K562 (cell line): ENCODE results near the gene NRF1. TPM values are rescaled to one million over a fixed set of nuclear protein-coding genes. Genes with fewer than 3 reads are reported as not detected.

Experiments used
- COPS2 ChIP-seq: fragments of 450-650 bp; conservative IDR thresholded peaks from 2 replicates; pipeline ENCODE4 v1.6.1; 2016; ENCODE audit warnings: mild to moderate bottlenecking, moderate library complexity
- L3MBTL2 ChIP-seq: fragments of 450-650 bp; IDR thresholded peaks from 2 replicates; pipeline ENCODE4 v1.6.1; 2016; ENCODE audit warnings: mild to moderate bottlenecking, moderate library complexity
- MTF1 ChIP-seq: fragments of 250-450 bp; sonication (Bioruptor Pico); IDR thresholded peaks from 2 replicates; pipeline ENCODE4 v1.9.0; 2021; ENCODE audit warnings: moderate library complexity, mild to moderate bottlenecking, inconsistent platforms, borderline replicate concordance
- POLR2G ChIP-seq: fragments of 200-400 bp; formaldehyde crosslinking; IDR thresholded peaks from 2 replicates; pipeline ENCODE4 v1.6.1; 2017; ENCODE audit warnings: low read depth, mild to moderate bottlenecking, antibody characterized with exemption, low read length, moderate library complexity
- polyA plus RNA-seq, 8 experiments: library from polyadenylated mRNA; depleted of rRNA in 4 of 8; stranded (reverse) in 5 of 8; unstranded in 3 of 8; fragments of >200 nt; fragmentation: Nextera tagmentation in 2 of 8; fragmentation: Illumina TruSeq in 1 of 8; extraction: Ambion mirVana in 2 of 8; extraction: Trizol in 1 of 8; gene quantifications; 2 replicates each; pipeline versions ENCODE4 v1.2.1 to v1.2.3, GENCODE V29; 2011 to 2014; ENCODE audit warnings: inconsistent platforms in 1 of 8, missing spikeins in 1 of 8
- total RNA-seq, 7 experiments: library from RNA; depleted of rRNA in 6 of 7; stranded (reverse); fragments of >200 nt in 6 of 7; fragmentation: Illumina TruSeq in 2 of 7; extraction: Trizol in 2 of 7; gene quantifications; 2 replicates each; pipeline versions ENCODE4 v1.2.1 to v1.2.3, GENCODE V29; 2011 to 2021; ENCODE audit warnings: low replicate concordance in 1 of 7
- TF ChIP-seq, protein P1 (sequence below): fragments of 450-650 bp; IDR thresholded peaks from 2 replicates; pipeline ENCODE4 v1.6.1; 2016; ENCODE audit warnings: mild to moderate bottlenecking, moderate library complexity
- TF ChIP-seq, protein P2 (sequence below): sonication (generic); formaldehyde crosslinking; IDR thresholded peaks from 2 replicates; pipeline ENCODE4 v1.8.1; 2023; ENCODE audit warnings: mild to moderate bottlenecking, missing genetic modification reagents
- TF ChIP-seq, protein P3 (sequence below): fragments of 250-450 bp; sonication (Bioruptor Pico); IDR thresholded peaks from 2 replicates; pipeline ENCODE4 v1.4.0; 2020

NRF1 gene
- total and polyA plus RNA-seq, 9 of the 15 experiments (the other 6 are each of a cell fraction or from before 2014, with no cell fraction given): 8.6 to 28.8 (median 20.3) TPM

DNA sequence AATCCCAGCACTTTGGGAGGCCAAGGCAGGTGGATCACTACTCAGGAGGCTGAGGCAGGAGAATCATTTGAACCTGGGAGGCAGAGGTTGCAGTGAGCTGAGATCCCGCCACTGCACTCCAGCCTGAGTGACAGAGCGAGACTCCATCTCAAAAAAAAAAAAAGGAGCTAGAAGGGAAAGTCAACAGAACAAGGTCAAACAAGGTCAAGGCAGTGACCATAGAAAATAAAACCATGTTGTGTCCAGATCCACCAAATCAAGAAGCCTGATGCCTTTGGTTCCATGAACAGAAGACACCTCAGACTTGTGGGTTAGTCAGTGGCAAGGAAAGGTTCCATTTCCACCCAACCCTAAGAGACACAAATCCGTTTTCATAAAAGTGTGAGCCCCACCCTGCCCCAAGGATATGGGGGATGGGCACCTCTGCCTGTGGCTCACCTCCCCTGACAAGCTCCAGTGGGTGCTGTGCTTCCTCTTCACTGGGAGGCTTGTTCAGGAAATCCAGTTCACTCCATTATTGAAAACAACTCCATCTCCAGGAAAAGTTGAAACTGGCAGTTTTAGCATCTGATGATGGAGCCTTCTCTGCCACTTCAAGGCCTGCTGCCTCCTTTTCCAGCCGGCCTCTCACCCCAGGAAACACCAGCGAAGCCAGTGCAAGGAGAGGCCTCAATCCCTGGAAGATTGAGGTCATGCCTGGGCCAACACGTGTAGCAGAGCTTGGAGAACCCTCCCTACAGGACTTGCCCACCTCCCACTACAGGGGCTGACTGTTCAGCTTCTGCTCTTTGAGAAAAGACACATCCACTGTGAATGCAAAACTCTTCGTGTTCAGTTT lies 152.9 kb downstream of the NRF1 start (continued):
- TF ChIP-seq, protein P1, sequence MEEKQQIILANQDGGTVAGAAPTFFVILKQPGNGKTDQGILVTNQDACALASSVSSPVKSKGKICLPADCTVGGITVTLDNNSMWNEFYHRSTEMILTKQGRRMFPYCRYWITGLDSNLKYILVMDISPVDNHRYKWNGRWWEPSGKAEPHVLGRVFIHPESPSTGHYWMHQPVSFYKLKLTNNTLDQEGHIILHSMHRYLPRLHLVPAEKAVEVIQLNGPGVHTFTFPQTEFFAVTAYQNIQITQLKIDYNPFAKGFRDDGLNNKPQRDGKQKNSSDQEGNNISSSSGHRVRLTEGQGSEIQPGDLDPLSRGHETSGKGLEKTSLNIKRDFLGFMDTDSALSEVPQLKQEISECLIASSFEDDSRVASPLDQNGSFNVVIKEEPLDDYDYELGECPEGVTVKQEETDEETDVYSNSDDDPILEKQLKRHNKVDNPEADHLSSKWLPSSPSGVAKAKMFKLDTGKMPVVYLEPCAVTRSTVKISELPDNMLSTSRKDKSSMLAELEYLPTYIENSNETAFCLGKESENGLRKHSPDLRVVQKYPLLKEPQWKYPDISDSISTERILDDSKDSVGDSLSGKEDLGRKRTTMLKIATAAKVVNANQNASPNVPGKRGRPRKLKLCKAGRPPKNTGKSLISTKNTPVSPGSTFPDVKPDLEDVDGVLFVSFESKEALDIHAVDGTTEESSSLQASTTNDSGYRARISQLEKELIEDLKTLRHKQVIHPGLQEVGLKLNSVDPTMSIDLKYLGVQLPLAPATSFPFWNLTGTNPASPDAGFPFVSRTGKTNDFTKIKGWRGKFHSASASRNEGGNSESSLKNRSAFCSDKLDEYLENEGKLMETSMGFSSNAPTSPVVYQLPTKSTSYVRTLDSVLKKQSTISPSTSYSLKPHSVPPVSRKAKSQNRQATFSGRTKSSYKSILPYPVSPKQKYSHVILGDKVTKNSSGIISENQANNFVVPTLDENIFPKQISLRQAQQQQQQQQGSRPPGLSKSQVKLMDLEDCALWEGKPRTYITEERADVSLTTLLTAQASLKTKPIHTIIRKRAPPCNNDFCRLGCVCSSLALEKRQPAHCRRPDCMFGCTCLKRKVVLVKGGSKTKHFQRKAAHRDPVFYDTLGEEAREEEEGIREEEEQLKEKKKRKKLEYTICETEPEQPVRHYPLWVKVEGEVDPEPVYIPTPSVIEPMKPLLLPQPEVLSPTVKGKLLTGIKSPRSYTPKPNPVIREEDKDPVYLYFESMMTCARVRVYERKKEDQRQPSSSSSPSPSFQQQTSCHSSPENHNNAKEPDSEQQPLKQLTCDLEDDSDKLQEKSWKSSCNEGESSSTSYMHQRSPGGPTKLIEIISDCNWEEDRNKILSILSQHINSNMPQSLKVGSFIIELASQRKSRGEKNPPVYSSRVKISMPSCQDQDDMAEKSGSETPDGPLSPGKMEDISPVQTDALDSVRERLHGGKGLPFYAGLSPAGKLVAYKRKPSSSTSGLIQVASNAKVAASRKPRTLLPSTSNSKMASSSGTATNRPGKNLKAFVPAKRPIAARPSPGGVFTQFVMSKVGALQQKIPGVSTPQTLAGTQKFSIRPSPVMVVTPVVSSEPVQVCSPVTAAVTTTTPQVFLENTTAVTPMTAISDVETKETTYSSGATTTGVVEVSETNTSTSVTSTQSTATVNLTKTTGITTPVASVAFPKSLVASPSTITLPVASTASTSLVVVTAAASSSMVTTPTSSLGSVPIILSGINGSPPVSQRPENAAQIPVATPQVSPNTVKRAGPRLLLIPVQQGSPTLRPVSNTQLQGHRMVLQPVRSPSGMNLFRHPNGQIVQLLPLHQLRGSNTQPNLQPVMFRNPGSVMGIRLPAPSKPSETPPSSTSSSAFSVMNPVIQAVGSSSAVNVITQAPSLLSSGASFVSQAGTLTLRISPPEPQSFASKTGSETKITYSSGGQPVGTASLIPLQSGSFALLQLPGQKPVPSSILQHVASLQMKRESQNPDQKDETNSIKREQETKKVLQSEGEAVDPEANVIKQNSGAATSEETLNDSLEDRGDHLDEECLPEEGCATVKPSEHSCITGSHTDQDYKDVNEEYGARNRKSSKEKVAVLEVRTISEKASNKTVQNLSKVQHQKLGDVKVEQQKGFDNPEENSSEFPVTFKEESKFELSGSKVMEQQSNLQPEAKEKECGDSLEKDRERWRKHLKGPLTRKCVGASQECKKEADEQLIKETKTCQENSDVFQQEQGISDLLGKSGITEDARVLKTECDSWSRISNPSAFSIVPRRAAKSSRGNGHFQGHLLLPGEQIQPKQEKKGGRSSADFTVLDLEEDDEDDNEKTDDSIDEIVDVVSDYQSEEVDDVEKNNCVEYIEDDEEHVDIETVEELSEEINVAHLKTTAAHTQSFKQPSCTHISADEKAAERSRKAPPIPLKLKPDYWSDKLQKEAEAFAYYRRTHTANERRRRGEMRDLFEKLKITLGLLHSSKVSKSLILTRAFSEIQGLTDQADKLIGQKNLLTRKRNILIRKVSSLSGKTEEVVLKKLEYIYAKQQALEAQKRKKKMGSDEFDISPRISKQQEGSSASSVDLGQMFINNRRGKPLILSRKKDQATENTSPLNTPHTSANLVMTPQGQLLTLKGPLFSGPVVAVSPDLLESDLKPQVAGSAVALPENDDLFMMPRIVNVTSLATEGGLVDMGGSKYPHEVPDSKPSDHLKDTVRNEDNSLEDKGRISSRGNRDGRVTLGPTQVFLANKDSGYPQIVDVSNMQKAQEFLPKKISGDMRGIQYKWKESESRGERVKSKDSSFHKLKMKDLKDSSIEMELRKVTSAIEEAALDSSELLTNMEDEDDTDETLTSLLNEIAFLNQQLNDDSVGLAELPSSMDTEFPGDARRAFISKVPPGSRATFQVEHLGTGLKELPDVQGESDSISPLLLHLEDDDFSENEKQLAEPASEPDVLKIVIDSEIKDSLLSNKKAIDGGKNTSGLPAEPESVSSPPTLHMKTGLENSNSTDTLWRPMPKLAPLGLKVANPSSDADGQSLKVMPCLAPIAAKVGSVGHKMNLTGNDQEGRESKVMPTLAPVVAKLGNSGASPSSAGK: peak; percentile 22; the same call in 1 of the 2 replicates
- TF ChIP-seq, protein P2, sequence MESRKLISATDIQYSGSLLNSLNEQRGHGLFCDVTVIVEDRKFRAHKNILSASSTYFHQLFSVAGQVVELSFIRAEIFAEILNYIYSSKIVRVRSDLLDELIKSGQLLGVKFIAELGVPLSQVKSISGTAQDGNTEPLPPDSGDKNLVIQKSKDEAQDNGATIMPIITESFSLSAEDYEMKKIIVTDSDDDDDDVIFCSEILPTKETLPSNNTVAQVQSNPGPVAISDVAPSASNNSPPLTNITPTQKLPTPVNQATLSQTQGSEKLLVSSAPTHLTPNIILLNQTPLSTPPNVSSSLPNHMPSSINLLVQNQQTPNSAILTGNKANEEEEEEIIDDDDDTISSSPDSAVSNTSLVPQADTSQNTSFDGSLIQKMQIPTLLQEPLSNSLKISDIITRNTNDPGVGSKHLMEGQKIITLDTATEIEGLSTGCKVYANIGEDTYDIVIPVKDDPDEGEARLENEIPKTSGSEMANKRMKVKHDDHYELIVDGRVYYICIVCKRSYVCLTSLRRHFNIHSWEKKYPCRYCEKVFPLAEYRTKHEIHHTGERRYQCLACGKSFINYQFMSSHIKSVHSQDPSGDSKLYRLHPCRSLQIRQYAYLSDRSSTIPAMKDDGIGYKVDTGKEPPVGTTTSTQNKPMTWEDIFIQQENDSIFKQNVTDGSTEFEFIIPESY (CRISPR knock-in tag): peak; percentile 49; the same call in 1 of the 2 replicates
- TF ChIP-seq POLR2G: no peak
- TF ChIP-seq, protein P3, sequence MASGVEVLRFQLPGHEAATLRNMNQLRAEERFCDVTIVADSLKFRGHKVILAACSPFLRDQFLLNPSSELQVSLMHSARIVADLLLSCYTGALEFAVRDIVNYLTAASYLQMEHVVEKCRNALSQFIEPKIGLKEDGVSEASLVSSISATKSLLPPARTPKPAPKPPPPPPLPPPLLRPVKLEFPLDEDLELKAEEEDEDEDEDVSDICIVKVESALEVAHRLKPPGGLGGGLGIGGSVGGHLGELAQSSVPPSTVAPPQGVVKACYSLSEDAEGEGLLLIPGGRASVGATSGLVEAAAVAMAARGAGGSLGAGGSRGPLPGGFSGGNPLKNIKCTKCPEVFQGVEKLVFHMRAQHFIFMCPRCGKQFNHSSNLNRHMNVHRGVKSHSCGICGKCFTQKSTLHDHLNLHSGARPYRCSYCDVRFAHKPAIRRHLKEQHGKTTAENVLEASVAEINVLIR (CRISPR knock-in tag): no peak
- peak; percentile 64; the same call in 1 of the 2 replicates for TF ChIP-seq L3MBTL2
- no peak for TF ChIP-seq COPS2
- TF ChIP-seq MTF1 (CRISPR knock-in tag): no peak
